22Rv1 (cell line): ENCODE measurements around the gene COMMD6.

Source experiments
- ZFX ChIP-seq: fragments of 450-650 bp; IDR thresholded peaks from 2 replicates; pipeline ENCODE4 v1.6.1; 2017; ENCODE audit warnings: antibody characterized with exemption, borderline replicate concordance
- TF ChIP-seq, protein P1 (sequence below): fragments of 450-650 bp; IDR thresholded peaks from 2 replicates; pipeline ENCODE4 v1.5.1; 2017; ENCODE audit warnings: mild to moderate bottlenecking

DNA sequence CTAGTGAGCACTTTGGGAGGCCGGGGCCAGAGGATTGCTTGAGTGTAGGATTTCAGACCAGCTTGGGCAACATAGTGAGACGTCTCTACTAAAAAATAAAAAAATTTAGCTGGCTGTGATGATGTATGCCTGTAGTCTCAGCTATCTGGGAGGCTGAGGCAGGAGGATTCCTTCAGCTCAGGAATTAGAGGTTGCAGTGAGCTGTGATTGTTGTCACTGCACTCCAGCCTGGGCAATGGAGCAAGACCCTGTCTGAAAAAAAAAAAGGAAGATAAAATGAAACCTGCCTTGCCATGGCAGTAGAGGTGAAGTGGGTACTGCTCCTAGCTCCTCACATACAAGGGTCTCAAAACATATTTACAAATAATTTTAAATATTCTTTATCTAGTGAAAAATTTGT, 19.3 kb upstream of the COMMD6 start:
- TF ChIP-seq, protein P1, sequence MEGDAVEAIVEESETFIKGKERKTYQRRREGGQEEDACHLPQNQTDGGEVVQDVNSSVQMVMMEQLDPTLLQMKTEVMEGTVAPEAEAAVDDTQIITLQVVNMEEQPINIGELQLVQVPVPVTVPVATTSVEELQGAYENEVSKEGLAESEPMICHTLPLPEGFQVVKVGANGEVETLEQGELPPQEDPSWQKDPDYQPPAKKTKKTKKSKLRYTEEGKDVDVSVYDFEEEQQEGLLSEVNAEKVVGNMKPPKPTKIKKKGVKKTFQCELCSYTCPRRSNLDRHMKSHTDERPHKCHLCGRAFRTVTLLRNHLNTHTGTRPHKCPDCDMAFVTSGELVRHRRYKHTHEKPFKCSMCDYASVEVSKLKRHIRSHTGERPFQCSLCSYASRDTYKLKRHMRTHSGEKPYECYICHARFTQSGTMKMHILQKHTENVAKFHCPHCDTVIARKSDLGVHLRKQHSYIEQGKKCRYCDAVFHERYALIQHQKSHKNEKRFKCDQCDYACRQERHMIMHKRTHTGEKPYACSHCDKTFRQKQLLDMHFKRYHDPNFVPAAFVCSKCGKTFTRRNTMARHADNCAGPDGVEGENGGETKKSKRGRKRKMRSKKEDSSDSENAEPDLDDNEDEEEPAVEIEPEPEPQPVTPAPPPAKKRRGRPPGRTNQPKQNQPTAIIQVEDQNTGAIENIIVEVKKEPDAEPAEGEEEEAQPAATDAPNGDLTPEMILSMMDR = no peak
- TF ChIP-seq ZFX = no peak
